Muscle of leg (tissue), 11 donors: Measurements from ENCODE around the gene RNASE2. TPM values are rescaled to one million over a fixed set of nuclear protein-coding genes. Genes with fewer than 3 reads are reported as not detected.

ENCODE experiments used
- DNase-seq: peaks from one replicate; pipeline ENCODE4 v3.0.0; 2013
- H3K27ac ChIP-seq: one replicate; pipeline ENCODE4 v1.5.1; 2013; ENCODE audit warnings: mild to moderate bottlenecking, low read length, control low read depth
- H3K27me3 ChIP-seq: one replicate; pipeline ENCODE4 v1.6.1; 2013; ENCODE audit warnings: low read length; ENCODE audit not compliant: control insufficient read depth, insufficient read depth
- H3K36me3 ChIP-seq: one replicate; pipeline ENCODE4 v1.6.1; 2013; ENCODE audit warnings: low read length; ENCODE audit not compliant: control insufficient read depth, insufficient read depth
- H3K4me1 ChIP-seq: one replicate; pipeline ENCODE4 v1.6.1; 2013; ENCODE audit warnings: low read length; ENCODE audit not compliant: control insufficient read depth, insufficient read depth
- H3K4me3 ChIP-seq: one replicate; pipeline ENCODE4 v1.5.1; 2013; ENCODE audit warnings: low read length, control low read depth
- H3K9me3 ChIP-seq: replicated peaks from 2 replicates; pipeline ENCODE4 v1.6.1; 2013; ENCODE audit warnings: low read depth, low read length; ENCODE audit not compliant: control insufficient read depth
- WGBS: methylation state at CpG from one replicate; pipeline ENCODE4 v1.1.5; 2013; ENCODE audit warnings: missing lambda C conversion rate; ENCODE audit not compliant: insufficient coverage; 5-methylcytosine and 5-hydroxymethylcytosine counted together
- polyA plus RNA-seq, 8 donors: library from polyadenylated mRNA; unstranded; fragments of 120-200 nt; gene quantifications; one replicate each; pipeline versions ENCODE4 v1.2.1 to v1.2.3, GENCODE V29; 2013; ENCODE audit warnings: inconsistent platforms in 1 of 8, low replicate concordance in 1 of 8; ENCODE audit not compliant: insufficient read length in 8 of 8, insufficient read depth in 1 of 8
- total RNA-seq: library from RNA; stranded (reverse); fragments of 120-200 nt; gene quantifications from one replicate; pipeline ENCODE4 v1.2.4, GENCODE V29; 2013

The RNASE2 gene
- total and polyA plus RNA-seq, 9 donors = 0.13 to 1.9 (median 1.1) TPM

- no peaks in the 10 kb centered on the region for H3K27me3 ChIP-seq
- peaks cover 37% of the 10 kb centered on the region for H3K36me3 ChIP-seq
- H3K27ac ChIP-seq = no peak overlapping the region
- H3K4me1 ChIP-seq = no peaks in the 10 kb centered on the region
- DNase-seq = no peak
- no CpG with 5 or more reads among the region's 3 CpGs for whole genome bisulfite sequencing
- H3K4me3 ChIP-seq = no peak overlapping the region
- no peaks in the 10 kb centered on the region for H3K9me3 ChIP-seq
Observed at GRCh38 chr14:20998139-20998538, 42.9 kb downstream of the RNASE2 start.

DNA sequence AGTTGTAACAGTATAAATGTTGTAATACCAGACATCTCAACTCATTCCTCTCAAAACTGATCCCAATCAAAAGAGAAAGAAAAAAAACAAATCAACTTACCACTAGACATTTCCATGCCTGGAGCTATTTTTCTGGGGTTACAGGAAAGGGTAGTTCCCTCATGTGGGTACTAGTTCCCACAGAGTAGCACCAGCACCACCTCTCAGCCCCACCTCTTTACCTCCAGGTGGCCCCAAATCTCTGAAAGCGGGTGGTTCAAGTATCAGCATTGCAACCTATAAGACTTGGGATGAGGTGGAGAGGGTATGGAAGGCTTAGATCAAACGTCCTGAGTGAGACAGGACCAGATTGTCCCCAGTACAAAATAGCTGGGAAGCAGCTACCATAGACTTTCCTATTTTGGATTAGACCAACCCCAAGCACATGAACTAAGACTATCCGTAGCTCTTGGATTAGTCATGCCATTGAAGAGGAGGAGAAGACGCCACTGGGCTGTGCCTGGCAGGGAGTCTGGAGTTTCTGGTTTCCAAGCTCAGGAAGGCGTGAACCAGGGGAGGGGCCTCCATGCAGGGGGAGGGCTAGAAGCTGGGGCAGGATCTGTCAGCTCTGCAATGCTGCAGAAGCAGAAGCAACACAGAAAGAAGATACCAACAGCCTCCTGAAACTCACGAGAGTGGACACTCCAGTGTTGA, 43.5 kb downstream of the RNASE2 start, which contains the start of gene SLC39A2:
Gene SLC39A2 (plus strand): TSS at position 620 of the 693 bp plus-strand sequence. CDS start 154 bp downstream, outside the sequence.
- Histone ChIP-seq H3K9me3 (no peaks in the 10 kb centered on the region), H3K4me1 (no peaks in the 10 kb centered on the region), H3K27me3 (no peaks in the 10 kb centered on the region), H3K27ac (no peak within 1 kb of the TSS), H3K4me3 (no peak within 1 kb of the TSS), H3K36me3 (peaks cover 34% of the 10 kb centered on the region)
- no peak for DNase-seq
- WGBS = 17% methylated on average over 1 of the region's 6 CpGs

GRCh38 chr14:20999591-20999990, 44.3 kb downstream of the RNASE2 start:
- H3K9me3 ChIP-seq = no peaks in the 10 kb centered on the region
- no peak for DNase-seq
- H3K36me3 ChIP-seq = peaks cover 26% of the 10 kb centered on the region
- H3K4me1 ChIP-seq = no peaks in the 10 kb centered on the region
- no peak overlapping the region for H3K4me3 ChIP-seq
- WGBS = 58% methylated on average over 4 of the region's 4 CpGs
- no peaks in the 10 kb centered on the region for H3K27me3 ChIP-seq
- H3K27ac ChIP-seq = no peak overlapping the region

GRCh38 chr14:21001218-21001617, 45.9 kb downstream of the RNASE2 start:
- no peaks in the 10 kb centered on the region for H3K9me3 ChIP-seq
- 55% methylated on average over 2 of the region's 7 CpGs for WGBS
- H3K4me1 ChIP-seq = no peaks in the 10 kb centered on the region
- no peak overlapping the region for H3K27ac ChIP-seq
- DNase-seq = no peak
- no peak overlapping the region for H3K4me3 ChIP-seq
- peaks cover 10% of the 10 kb centered on the region for H3K36me3 ChIP-seq
- no peaks in the 10 kb centered on the region for H3K27me3 ChIP-seq

DNA sequence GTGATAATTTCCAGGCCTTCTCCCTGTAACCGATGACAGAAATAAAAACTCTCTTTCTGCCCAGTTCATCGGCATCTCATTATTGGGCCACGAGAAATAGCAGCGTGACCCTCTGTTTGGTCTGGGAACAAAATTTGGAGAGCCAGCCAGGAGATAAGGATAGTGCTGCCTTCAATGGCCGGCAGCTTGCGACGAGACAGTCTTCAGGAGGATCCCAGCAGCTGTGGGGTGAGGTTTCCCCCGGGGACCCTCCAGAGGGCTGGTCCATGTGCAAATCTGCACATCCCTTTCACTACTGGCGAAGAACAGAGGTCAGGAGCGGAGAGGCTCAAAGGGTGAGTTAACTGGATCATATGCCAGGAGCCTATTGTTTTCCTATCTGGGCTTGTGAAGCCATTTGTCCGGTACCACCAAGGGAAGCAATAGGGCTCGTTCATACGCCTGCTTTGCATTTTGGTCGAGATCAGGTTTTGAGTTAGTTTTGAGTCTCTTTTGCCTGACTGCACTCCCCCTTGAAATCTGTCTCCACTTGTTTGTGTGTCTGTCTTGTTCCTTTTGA, 48.6 kb downstream of the RNASE2 start:
- Histone ChIP-seq H3K27me3 (no peaks in the 10 kb centered on the region), H3K4me1 (no peaks in the 10 kb centered on the region), H3K4me3 (no peak overlapping the region), H3K36me3 (no peaks in the 10 kb centered on the region), H3K9me3 (no peaks in the 10 kb centered on the region), H3K27ac (no peak overlapping the region)
- no peak for DNase-seq
- WGBS = 76% methylated on average over 13 of the region's 14 CpGs

Other genes with a start within 250 kb of the RNASE2 start
- gene EDDM3A, start 209.6 kb upstream of the RNASE2 start, total RNA-seq = not detected
- not detected for gene EDDM3A, start 209.6 kb upstream of the RNASE2 start, polyA plus RNA-seq
- gene EDDM3B, start 187.1 kb upstream of the RNASE2 start, total RNA-seq = not detected
- gene EDDM3B, start 187.1 kb upstream of the RNASE2 start, polyA plus RNA-seq = not detected
- gene RNASE6, start 174.2 kb upstream of the RNASE2 start, total RNA-seq = 4.8 TPM
- 1 to 10 TPM; 5.0 to 7.9 (median 5.7) TPM for gene RNASE6, start 174.2 kb upstream of the RNASE2 start, polyA plus RNA-seq
- 204 TPM for gene RNASE1, start 152.6 kb upstream of the RNASE2 start, total RNA-seq
- 100 to 1,000 TPM; 135 to 259 (median 209) TPM for gene RNASE1, start 152.6 kb upstream of the RNASE2 start, polyA plus RNA-seq
- gene RNASE3, start 64.1 kb upstream of the RNASE2 start, total RNA-seq = not detected
- 1 to 10 TPM in 1 of 8 donors, under 1 TPM in 6, not detected in 1; 0.18 to 1.1 (median 0.32) TPM for gene RNASE3, start 64.1 kb upstream of the RNASE2 start, polyA plus RNA-seq
- gene METTL17, start 34.5 kb downstream of the RNASE2 start, total RNA-seq = 50.6 TPM
- gene METTL17, start 34.5 kb downstream of the RNASE2 start, polyA plus RNA-seq = 10 to 100 TPM; 36.0 to 64.0 (median 46.8) TPM
- gene SLC39A2, start 43.8 kb downstream of the RNASE2 start, total RNA-seq = 0.04 TPM
- gene SLC39A2, start 43.8 kb downstream of the RNASE2 start, polyA plus RNA-seq = under 1 TPM in 1 of 8 donors, not detected in 7; 0.61 TPM
- gene NDRG2, start 69.6 kb downstream of the RNASE2 start, total RNA-seq = 99.9 TPM
- gene NDRG2, start 69.6 kb downstream of the RNASE2 start, polyA plus RNA-seq = 100 to 1,000 TPM; 121 to 203 (median 151) TPM
- gene TPPP2, start 74.7 kb downstream of the RNASE2 start, total RNA-seq = 0.44 TPM
- gene TPPP2, start 74.7 kb downstream of the RNASE2 start, polyA plus RNA-seq = under 1 TPM in 7 of 8 donors, not detected in 1; 0.28 to 0.85 (median 0.38) TPM
- gene RNASE13, start 79.3 kb downstream of the RNASE2 start, total RNA-seq = not detected
- gene RNASE13, start 79.3 kb downstream of the RNASE2 start, polyA plus RNA-seq = under 1 TPM in 2 of 8 donors, not detected in 6; 0.14 to 0.16 TPM
- not detected for gene RNASE7, start 86.9 kb downstream of the RNASE2 start, total RNA-seq
- gene RNASE7, start 86.9 kb downstream of the RNASE2 start, polyA plus RNA-seq = under 1 TPM in 3 of 8 donors, not detected in 5; 0.13 to 0.27 (median 0.18) TPM
- not detected for gene RNASE8, start 102.3 kb downstream of the RNASE2 start, total RNA-seq
- not detected for gene RNASE8, start 102.3 kb downstream of the RNASE2 start, polyA plus RNA-seq
- 50.5 TPM for gene ARHGEF40, start 114.8 kb downstream of the RNASE2 start, total RNA-seq
- gene ARHGEF40, start 114.8 kb downstream of the RNASE2 start, polyA plus RNA-seq = 10 to 100 TPM; 53.1 to 70.2 (median 65.3) TPM
- gene ZNF219, start 143.2 kb downstream of the RNASE2 start, total RNA-seq = 7.6 TPM
- gene ZNF219, start 143.2 kb downstream of the RNASE2 start, polyA plus RNA-seq = 10 to 100 TPM; 15.2 to 23.9 (median 17.6) TPM
- gene TMEM253, start 145.6 kb downstream of the RNASE2 start, total RNA-seq = 0.31 TPM
- 1 to 10 TPM in 2 of 8 donors, under 1 TPM in 6; 0.29 to 1.4 (median 0.71) TPM for gene TMEM253, start 145.6 kb downstream of the RNASE2 start, polyA plus RNA-seq
- not detected for gene OR5AU1, start 200.6 kb downstream of the RNASE2 start, total RNA-seq
- under 1 TPM in 6 of 8 donors, not detected in 2; 0.01 to 0.06 (median 0.03) TPM for gene OR5AU1, start 200.6 kb downstream of the RNASE2 start, polyA plus RNA-seq